K562 (cell line): ENCODE results near the gene TBC1D32. TPM values are rescaled to one million over a fixed set of nuclear protein-coding genes. Genes with fewer than 3 reads are reported as not detected.

Experiments used
- ATAC-seq: fragments of 200-7000 bp; cut with Tn5 transposase; 3 replicates; pipeline ENCODE4 v1.9.1; 2020; ENCODE audit warnings: moderate library complexity
- BruUV-seq: library from RNA; stranded (reverse); fragments of 400-500 nt; replicated peaks from 2 replicates; lab custom pipeline; 2021; lab: Mats Ljungman, UMichigan
- CTCF ChIA-PET: fragments of 300-600 bp; formaldehyde crosslinking; extraction: SDS; loops from one replicate; lab custom pipeline; 2021; ENCODE audit warnings: low intra/inter-chr PET ratio; lab: Yijun Ruan, JAX
- POLR2A ChIA-PET: fragments of 300-600, 350-650 bp; sonication (Branson Sonifier 250); formaldehyde crosslinking; extraction: SDS; loops from one replicate; lab custom pipeline; 2021; ENCODE audit warnings: antibody characterized with exemption, inconsistent platforms; lab: Yijun Ruan, JAX
- DNase-seq, 4 experiments: peaks; one replicate each; pipeline versions ENCODE4 v3.0.0 to v3.0.0-alpha.2; 2011 to 2018; ENCODE audit warnings: low spot score in 3 of 4, mixed read lengths in 3 of 4; ENCODE audit errors: extremely low read depth in 1 of 4
- FAIRE-seq: peaks from 2 replicates; lab custom pipeline; 2011; peaks lifted over from hg19 to GRCh38; lab: Jason Lieb, UNC
- H2AFZ ChIP-seq: 2 replicates; pipeline ENCODE4 v1.6.0; 2011; ENCODE audit warnings: low read depth, low read length, control low read depth, inconsistent platforms
- H3K27ac ChIP-seq: fragments of 200-600 bp; 3 replicates; pipeline ENCODE4 v1.8.0; 2011; ENCODE audit warnings: low read depth, mild to moderate bottlenecking, control low read depth, inconsistent platforms, low read length, moderate library complexity, mixed read lengths; ENCODE audit errors: extremely low read depth
- H3K27me3 ChIP-seq, 2 experiments: fragments of 300-600 bp in 1 of 2; 2 replicates in 1 of 2; 3 replicates in 1 of 2; pipeline versions ENCODE4 v1.6.0 to v1.8.0; 2011; ENCODE audit warnings: inconsistent platforms in 2 of 2, low read length in 2 of 2, mild to moderate bottlenecking in 1 of 2, mixed read lengths in 1 of 2, moderate library complexity in 1 of 2; ENCODE audit not compliant: control insufficient read depth in 2 of 2, insufficient read depth in 2 of 2
- H3K36me3 ChIP-seq: fragments of 300-600 bp; 3 replicates; pipeline ENCODE4 v1.8.0; 2011; ENCODE audit warnings: mild to moderate bottlenecking, low read length, inconsistent platforms; ENCODE audit not compliant: control insufficient read depth, insufficient read depth
- H3K4me1 ChIP-seq, 2 experiments: fragments of 200-600 bp in 1 of 2; replicated peaks in 1 of 2; 2 replicates in 1 of 2; 3 replicates in 1 of 2; pipeline versions ENCODE4 v1.5.1 to v1.8.0; 2011; ENCODE audit warnings: inconsistent platforms in 2 of 2, low read length in 2 of 2, mild to moderate bottlenecking in 1 of 2, mixed read lengths in 1 of 2, moderate library complexity in 1 of 2; ENCODE audit not compliant: control insufficient read depth in 2 of 2, insufficient read depth in 2 of 2
- H3K4me2 ChIP-seq: 2 replicates; pipeline ENCODE4 v1.6.1; 2011; ENCODE audit warnings: low read length, control low read depth, inconsistent platforms, mixed read lengths; ENCODE audit not compliant: insufficient read depth
- H3K4me3 ChIP-seq: fragments of 200-600 bp; sonication (generic), shearing (Covaris generic); 2 replicates; pipeline ENCODE4 v1.5.1; 2016; ENCODE audit warnings: control low read depth, inconsistent platforms
- H3K79me2 ChIP-seq: fragments of 200-600 bp; 3 replicates; pipeline ENCODE4 v1.8.0; 2011; ENCODE audit warnings: low read length, inconsistent platforms; ENCODE audit not compliant: control insufficient read depth, insufficient read depth
- H3K9ac ChIP-seq, 2 experiments: 2 replicates each; pipeline versions ENCODE4 v1.6.0 to v1.6.1; 2011; ENCODE audit warnings: low read depth in 2 of 2, low read length in 2 of 2, control low read depth in 1 of 2, inconsistent platforms in 1 of 2, mild to moderate bottlenecking in 1 of 2, mixed read lengths in 1 of 2; ENCODE audit not compliant: insufficient read depth in 1 of 2
- H3K9me1 ChIP-seq: one replicate; pipeline ENCODE4 v1.6.0; 2011; ENCODE audit warnings: inconsistent platforms, mild to moderate bottlenecking, low read length, moderate library complexity; ENCODE audit not compliant: control insufficient read depth, insufficient read depth
- H3K9me3 ChIP-seq: replicated peaks from 2 replicates; pipeline ENCODE4 v1.5.1; 2011; ENCODE audit warnings: low read depth, low read length, inconsistent platforms; ENCODE audit not compliant: control insufficient read depth, insufficient read depth
- H4K20me1 ChIP-seq: replicated peaks from 2 replicates; pipeline ENCODE4 v1.6.1; 2011; ENCODE audit warnings: low read length, inconsistent platforms, mixed read lengths; ENCODE audit not compliant: control insufficient read depth, insufficient read depth
- BACH1 ChIP-seq: fragments of 200-800 bp; sonication (Bioruptor generic); IDR thresholded peaks from 2 replicates; pipeline ENCODE4 v1.6.1; 2016; ENCODE audit warnings: missing genetic modification characterization, missing compliant biosample characterization
- BRD4 ChIP-seq: fragments of 200-600 bp; sonication (generic); IDR thresholded peaks from 2 replicates; pipeline ENCODE4 v1.6.1; 2017; ENCODE audit warnings: inconsistent platforms
- COPS2 ChIP-seq: fragments of 450-650 bp; conservative IDR thresholded peaks from 2 replicates; pipeline ENCODE4 v1.6.1; 2016; ENCODE audit warnings: mild to moderate bottlenecking, moderate library complexity
- KLF16 ChIP-seq: IDR thresholded peaks from 2 replicates; pipeline ENCODE4 v1.6.1; 2016; ENCODE audit warnings: antibody characterized with exemption
- RBBP5 ChIP-seq: fragments of 200-600 bp; sonication (generic); IDR thresholded peaks from 2 replicates; pipeline ENCODE4 v1.6.1; 2012; ENCODE audit warnings: borderline replicate concordance, mild to moderate bottlenecking, low read length, control low read depth, inconsistent platforms; ENCODE audit not compliant: insufficient read depth, poor library complexity, severe bottlenecking
- SMAD3 ChIP-seq: fragments of 450-650 bp; formaldehyde crosslinking; conservative IDR thresholded peaks from 2 replicates; pipeline ENCODE4 v1.4.0; 2020; ENCODE audit warnings: mild to moderate bottlenecking
- SPI1 ChIP-seq: IDR thresholded peaks from 2 replicates; pipeline ENCODE4 v1.6.1; 2011; ENCODE audit warnings: low read depth, low read length, control low read depth, borderline replicate concordance
- TCF7 ChIP-seq: sonication (generic); IDR thresholded peaks from 2 replicates; pipeline ENCODE4 v1.6.1; 2016; ENCODE audit warnings: antibody characterized with exemption, borderline replicate concordance
- ZBED1 ChIP-seq: IDR thresholded peaks from 2 replicates; pipeline ENCODE4 v1.6.1; 2014
- ZNF263 ChIP-seq: sonication (generic); formaldehyde crosslinking; IDR thresholded peaks from 2 replicates; pipeline ENCODE4 v1.8.0; 2022; ENCODE audit warnings: mild to moderate bottlenecking, missing genetic modification reagents, borderline replicate concordance
- in situ Hi-C: fragments of 300-500 bp; cut with MboI; formaldehyde crosslinking; loops from 4 replicates; pipeline ENCODE4 v1.15.0; 2018; ENCODE audit warnings: inconsistent platforms, mixed read lengths
- intact Hi-C: fragments of 100-400 bp; cut with micrococcal nuclease; formaldehyde crosslinking; loops from 2 replicates; pipeline ENCODE4 v1.14.2; 2022
- polyA plus RNA-seq, 8 experiments: library from polyadenylated mRNA; depleted of rRNA in 4 of 8; stranded (reverse) in 5 of 8; unstranded in 3 of 8; fragments of >200 nt; fragmentation: Nextera tagmentation in 2 of 8; fragmentation: Illumina TruSeq in 1 of 8; extraction: Ambion mirVana in 2 of 8; extraction: Trizol in 1 of 8; gene quantifications; 2 replicates each; pipeline versions ENCODE4 v1.2.1 to v1.2.3, GENCODE V29; 2011 to 2014; ENCODE audit warnings: inconsistent platforms in 1 of 8, missing spikeins in 1 of 8
- total RNA-seq, 7 experiments: library from RNA; depleted of rRNA in 6 of 7; stranded (reverse); fragments of >200 nt in 6 of 7; fragmentation: Illumina TruSeq in 2 of 7; extraction: Trizol in 2 of 7; gene quantifications; 2 replicates each; pipeline versions ENCODE4 v1.2.1 to v1.2.3, GENCODE V29; 2011 to 2021; ENCODE audit warnings: low replicate concordance in 1 of 7
- TF ChIP-seq, protein P1 (sequence below): sonication (generic); formaldehyde crosslinking; IDR thresholded peaks from 2 replicates; pipeline ENCODE4 v1.8.1; 2023; ENCODE audit warnings: mild to moderate bottlenecking, missing genetic modification reagents

Gene TBC1D32
- total and polyA plus RNA-seq, 9 of the 15 experiments (the other 6 are each of a cell fraction or from before 2014, with no cell fraction given): 2.5 to 9.6 (median 3.9) TPM

DNA sequence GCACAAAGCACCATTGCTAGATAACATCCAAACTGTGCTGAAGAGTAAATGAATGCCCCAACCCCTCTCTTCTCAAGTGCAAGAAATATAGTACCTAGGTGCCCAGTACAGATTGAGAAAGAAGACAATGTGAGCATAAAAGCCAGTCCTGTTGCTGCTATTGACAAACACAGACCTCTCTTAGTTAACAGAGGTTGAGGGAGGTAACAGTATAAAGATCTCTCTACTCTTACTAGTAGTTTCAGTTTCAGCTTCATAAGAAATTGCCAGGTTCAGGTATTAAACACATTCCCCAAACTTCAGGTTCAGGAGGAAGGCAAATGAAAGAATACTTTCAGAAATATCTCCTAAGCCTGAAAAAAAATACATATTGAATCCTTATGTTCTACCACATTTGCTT lies 31.4 kb downstream of the TBC1D32 start:
- ATAC-seq (no peak), FAIRE-seq (no peak), DNase-seq (no peak)
- Histone ChIP-seq H3K4me3 (no peak overlapping the region), H3K79me2 (no peaks in the 10 kb centered on the region), H3K9me1 (no peaks in the 10 kb centered on the region), H3K27ac (no peak overlapping the region), H2AFZ (no peak overlapping the region), H3K4me2 (no peak overlapping the region), H3K36me3 (no peaks in the 10 kb centered on the region), H3K9me3 (no peaks in the 10 kb centered on the region), H3K27me3 (no peaks in the 10 kb centered on the region), H4K20me1 (no peaks in the 10 kb centered on the region), H3K9ac (no peak overlapping the region), H3K4me1 (no peaks in the 10 kb centered on the region)
- TF ChIP-seq ZNF263 (no peak), BRD4 (no peak), TCF7 (no peak), SMAD3 (CRISPR knock-in tag) (no peak), BACH1 (tag) (no peak), COPS2 (no peak), RBBP5 (no peak), KLF16 (no peak), SPI1 (no peak), ZBED1 (no peak)
- TF ChIP-seq, protein P1, sequence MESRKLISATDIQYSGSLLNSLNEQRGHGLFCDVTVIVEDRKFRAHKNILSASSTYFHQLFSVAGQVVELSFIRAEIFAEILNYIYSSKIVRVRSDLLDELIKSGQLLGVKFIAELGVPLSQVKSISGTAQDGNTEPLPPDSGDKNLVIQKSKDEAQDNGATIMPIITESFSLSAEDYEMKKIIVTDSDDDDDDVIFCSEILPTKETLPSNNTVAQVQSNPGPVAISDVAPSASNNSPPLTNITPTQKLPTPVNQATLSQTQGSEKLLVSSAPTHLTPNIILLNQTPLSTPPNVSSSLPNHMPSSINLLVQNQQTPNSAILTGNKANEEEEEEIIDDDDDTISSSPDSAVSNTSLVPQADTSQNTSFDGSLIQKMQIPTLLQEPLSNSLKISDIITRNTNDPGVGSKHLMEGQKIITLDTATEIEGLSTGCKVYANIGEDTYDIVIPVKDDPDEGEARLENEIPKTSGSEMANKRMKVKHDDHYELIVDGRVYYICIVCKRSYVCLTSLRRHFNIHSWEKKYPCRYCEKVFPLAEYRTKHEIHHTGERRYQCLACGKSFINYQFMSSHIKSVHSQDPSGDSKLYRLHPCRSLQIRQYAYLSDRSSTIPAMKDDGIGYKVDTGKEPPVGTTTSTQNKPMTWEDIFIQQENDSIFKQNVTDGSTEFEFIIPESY: no peak
- no TSS peak for BruUV-seq
- POLR2A ChIA-PET: no interaction called here
- CTCF ChIA-PET: no interaction called here
- in situ Hi-C loops: no loop called here
- intact Hi-C loops: no loop called here
